ENCODE measurements around the gene THBS2.

Gene THBS2

DNA sequence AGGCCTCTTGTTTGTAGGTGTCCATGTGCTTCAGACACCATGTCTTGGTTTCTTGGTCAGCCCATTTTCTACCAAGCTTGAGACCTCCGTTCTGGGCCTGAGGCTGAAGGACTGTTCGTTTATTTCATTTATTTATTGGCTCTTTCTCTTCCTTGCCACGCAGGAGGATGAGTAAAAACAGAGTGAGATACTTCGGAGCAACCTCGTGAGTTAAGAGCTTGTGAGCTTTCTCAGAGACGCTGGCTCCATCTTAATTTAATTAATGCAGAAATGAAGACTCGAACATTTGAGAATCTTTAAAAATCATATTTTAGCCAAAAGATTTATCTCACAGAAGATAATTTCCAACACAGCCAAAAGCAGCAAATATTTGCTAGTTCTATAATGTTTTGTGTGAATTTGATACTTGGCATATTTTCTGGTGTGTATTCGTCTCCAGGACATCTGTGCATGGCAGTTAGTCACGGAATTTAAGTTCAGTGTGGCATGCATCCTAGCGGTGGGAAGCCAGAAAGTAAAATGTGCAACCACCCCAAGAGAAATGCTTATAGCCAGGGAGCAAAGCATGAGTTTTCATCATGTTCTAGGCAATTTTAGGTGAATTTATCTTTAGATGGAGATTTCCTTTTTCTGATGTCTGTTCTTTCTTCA lies 76.0 kb downstream of the THBS2 start:
- H3K36me3 ChIP-seq (ENCODE audit: control insufficient read depth in 1 of 2, insufficient read depth in 2 of 2, low read length in 2 of 2) = no peaks in the 10 kb centered on the region
- no peak overlapping the region for H3K9ac ChIP-seq (ENCODE audit: low read depth in 1 of 2, low read length in 2 of 2)
- H3K27me3 ChIP-seq (ENCODE audit: control insufficient read depth in 1 of 2, insufficient read depth in 2 of 2, low read length in 2 of 2) = no peaks in the 10 kb centered on the region
- no peaks in the 10 kb centered on the region for H3K4me1 ChIP-seq (ENCODE audit: control insufficient read depth in 1 of 2, insufficient read depth in 2 of 2, low read length in 2 of 2)
- H3K27ac ChIP-seq (ENCODE audit: low read depth, low read length) = no peak overlapping the region
- H3K9me3 ChIP-seq (ENCODE audit: control insufficient read depth in 1 of 2, low read length in 2 of 2) = no peaks in the 10 kb centered on the region
- no peak overlapping the region for H3K4me3 ChIP-seq (ENCODE audit: low read depth in 1 of 2, low read length in 2 of 2)

DNA sequence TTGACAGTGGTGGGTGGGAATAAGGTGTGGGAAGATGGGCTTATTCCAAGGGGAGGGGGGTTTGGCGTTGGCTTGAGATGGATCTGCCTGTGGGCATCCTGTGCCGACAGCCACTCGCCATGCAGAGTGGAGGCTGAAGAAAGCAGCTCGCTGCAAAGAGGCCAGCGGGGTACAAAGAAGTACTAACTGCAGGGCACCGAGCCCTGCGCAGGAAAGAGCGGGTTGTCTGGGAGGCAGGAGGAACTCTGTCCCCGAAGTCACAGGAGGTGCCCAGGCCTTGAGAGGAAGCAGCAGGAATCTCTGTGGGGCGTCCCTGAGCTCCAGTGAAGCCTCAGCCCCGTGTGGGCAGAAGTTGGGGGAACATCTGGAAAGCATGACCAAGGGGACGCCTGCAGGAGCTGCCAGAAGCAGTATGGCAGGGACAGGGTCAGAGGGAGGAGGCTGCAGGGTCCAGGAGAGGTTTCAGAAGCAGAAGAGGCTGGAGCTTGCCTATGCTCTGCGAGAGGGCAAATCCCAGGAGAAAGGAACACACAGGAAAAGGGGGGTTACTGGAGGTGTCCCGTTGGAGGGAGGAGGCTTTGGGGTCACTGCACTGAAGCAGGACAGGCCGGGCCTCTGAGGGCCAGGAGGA lies 77.2 kb downstream of the THBS2 start:
- Histone ChIP-seq H3K4me1 (ENCODE audit: control insufficient read depth in 1 of 2, insufficient read depth in 2 of 2, low read length in 2 of 2) (no peaks in the 10 kb centered on the region), H3K4me3 (ENCODE audit: low read depth in 1 of 2, low read length in 2 of 2) (no peak overlapping the region), H3K36me3 (ENCODE audit: control insufficient read depth in 1 of 2, insufficient read depth in 2 of 2, low read length in 2 of 2) (no peaks in the 10 kb centered on the region), H3K9me3 (ENCODE audit: control insufficient read depth in 1 of 2, low read length in 2 of 2) (no peaks in the 10 kb centered on the region), H3K27me3 (ENCODE audit: control insufficient read depth in 1 of 2, insufficient read depth in 2 of 2, low read length in 2 of 2) (no peaks in the 10 kb centered on the region), H3K9ac (ENCODE audit: low read depth in 1 of 2, low read length in 2 of 2) (no peak overlapping the region), H3K27ac (ENCODE audit: low read depth, low read length) (no peak overlapping the region)

DNA sequence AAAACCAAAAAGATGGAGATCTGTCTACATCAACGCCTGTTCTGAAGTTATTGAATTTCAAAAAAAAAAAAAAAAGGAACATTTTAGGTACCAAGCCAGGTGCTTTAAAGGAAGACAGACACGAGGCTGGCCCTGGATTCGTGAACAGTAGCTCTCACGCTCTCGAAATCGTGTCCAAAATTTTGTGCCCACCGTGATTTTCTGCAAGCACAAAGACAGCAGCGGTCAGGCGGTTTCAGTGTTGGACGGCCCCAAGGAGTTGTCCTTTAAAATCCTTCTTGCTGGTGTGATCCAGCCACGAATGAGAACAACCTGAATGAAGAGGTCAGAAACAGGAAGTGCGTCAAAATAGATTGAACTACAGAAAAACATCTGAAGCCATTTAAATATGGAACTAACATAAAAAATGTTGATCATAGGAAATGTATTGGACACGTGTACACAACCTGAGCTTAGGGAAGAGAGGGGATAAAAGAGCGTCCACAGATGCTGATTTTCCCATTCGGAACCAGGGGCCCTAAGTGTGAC lies 78.2 kb downstream of the THBS2 start:
- H3K36me3 ChIP-seq (ENCODE audit: control insufficient read depth in 1 of 2, insufficient read depth in 2 of 2, low read length in 2 of 2) = no peaks in the 10 kb centered on the region
- H3K9me3 ChIP-seq (ENCODE audit: control insufficient read depth in 1 of 2, low read length in 2 of 2) = no peaks in the 10 kb centered on the region
- H3K4me3 ChIP-seq (ENCODE audit: low read depth in 1 of 2, low read length in 2 of 2) = no peak overlapping the region
- H3K27ac ChIP-seq (ENCODE audit: low read depth, low read length) = no peak overlapping the region
- no peaks in the 10 kb centered on the region for H3K4me1 ChIP-seq (ENCODE audit: control insufficient read depth in 1 of 2, insufficient read depth in 2 of 2, low read length in 2 of 2)
- H3K9ac ChIP-seq (ENCODE audit: low read depth in 1 of 2, low read length in 2 of 2) = no peak overlapping the region
- H3K27me3 ChIP-seq (ENCODE audit: control insufficient read depth in 1 of 2, insufficient read depth in 2 of 2, low read length in 2 of 2) = no peaks in the 10 kb centered on the region

DNA sequence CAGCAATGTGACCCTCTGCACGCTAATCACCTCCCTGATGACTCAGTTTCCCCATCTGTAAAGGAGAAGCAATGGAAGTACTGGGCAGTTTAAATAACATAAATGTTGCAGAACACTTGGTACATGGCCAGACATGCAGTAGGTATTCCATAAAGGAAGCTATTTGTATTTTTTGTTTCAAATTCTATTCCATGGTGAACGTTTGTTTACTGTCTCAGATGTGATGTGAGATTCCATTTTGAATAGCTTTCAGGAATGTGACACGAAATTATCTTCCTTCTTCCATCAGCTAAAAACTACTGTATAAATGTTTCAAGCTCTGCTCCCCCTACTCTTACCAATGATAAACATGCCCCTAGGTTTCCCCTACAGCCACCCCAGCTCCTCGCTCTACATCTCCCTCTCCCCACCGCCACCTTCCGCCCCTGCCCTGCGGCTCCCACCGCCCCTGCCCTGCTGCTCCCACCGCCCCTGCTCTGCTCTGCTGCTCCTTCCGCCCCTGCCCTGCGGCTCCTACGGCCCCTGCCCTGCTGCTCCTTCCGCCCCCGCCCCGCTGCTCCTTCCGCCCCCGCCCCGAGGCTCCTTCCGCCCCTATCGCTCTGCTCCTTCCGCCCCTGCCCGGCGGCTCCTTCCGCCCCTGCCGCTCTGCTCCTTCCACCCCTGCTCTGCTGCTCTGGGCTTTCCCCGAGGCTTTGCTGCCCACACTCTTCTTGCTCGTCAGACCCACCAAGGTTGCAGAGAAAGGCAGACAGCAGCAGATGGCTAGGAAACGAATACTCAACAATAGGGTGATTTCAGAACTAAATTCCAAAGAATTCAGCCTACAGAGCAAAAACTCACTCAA lies 78.9 kb downstream of the THBS2 start:
- no peak overlapping the region for H3K9ac ChIP-seq (ENCODE audit: low read depth in 1 of 2, low read length in 2 of 2)
- no peak overlapping the region for H3K4me3 ChIP-seq (ENCODE audit: low read depth in 1 of 2, low read length in 2 of 2)
- no peak overlapping the region for H3K27ac ChIP-seq (ENCODE audit: low read depth, low read length)
- no peaks in the 10 kb centered on the region for H3K4me1 ChIP-seq (ENCODE audit: control insufficient read depth in 1 of 2, insufficient read depth in 2 of 2, low read length in 2 of 2)
- no peaks in the 10 kb centered on the region for H3K36me3 ChIP-seq (ENCODE audit: control insufficient read depth in 1 of 2, insufficient read depth in 2 of 2, low read length in 2 of 2)
- H3K27me3 ChIP-seq (ENCODE audit: control insufficient read depth in 1 of 2, insufficient read depth in 2 of 2, low read length in 2 of 2) = no peaks in the 10 kb centered on the region
- no peaks in the 10 kb centered on the region for H3K9me3 ChIP-seq (ENCODE audit: control insufficient read depth in 1 of 2, low read length in 2 of 2)

DNA sequence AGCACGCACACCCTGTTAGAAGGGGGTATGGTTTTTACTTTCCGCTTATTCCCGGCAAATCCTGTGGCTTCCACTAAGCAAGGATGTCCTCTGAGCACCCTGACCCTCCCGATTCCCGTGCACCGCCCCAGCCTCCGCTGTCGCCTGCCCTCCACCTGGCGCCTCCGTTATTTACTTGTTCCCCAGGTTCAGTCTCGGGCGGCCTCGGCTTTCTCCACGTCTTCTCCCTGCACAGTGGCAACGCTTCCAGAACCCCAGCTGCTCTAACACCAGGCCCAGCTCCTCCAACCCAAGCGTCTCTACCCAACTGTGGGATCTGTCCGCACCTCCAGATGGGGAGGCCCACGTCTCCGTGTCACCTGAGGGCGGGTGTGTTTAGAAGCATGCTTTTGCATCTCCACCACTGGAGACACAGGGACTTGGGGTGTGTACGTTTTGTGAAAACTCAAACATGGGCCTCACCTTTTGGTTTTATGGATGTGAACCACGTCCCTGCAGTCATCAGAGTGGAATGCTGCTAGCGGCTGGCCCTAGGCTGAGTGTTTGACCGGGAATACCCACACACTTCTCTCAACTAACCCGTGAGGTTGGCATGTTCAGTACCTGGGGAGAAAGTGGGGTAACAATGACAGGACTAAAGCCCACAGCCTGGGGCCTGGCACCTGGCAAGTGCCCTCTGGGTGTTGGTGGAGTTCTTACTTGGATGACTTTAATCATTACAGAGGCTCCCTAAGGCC lies 79.9 kb downstream of the THBS2 start:
- no peaks in the 10 kb centered on the region for H3K9me3 ChIP-seq (ENCODE audit: control insufficient read depth in 1 of 2, low read length in 2 of 2)
- no peaks in the 10 kb centered on the region for H3K27me3 ChIP-seq (ENCODE audit: control insufficient read depth in 1 of 2, insufficient read depth in 2 of 2, low read length in 2 of 2)
- H3K36me3 ChIP-seq (ENCODE audit: control insufficient read depth in 1 of 2, insufficient read depth in 2 of 2, low read length in 2 of 2) = no peaks in the 10 kb centered on the region
- no peak overlapping the region for H3K27ac ChIP-seq (ENCODE audit: low read depth, low read length)
- H3K4me1 ChIP-seq (ENCODE audit: control insufficient read depth in 1 of 2, insufficient read depth in 2 of 2, low read length in 2 of 2) = no peaks in the 10 kb centered on the region
- no peak overlapping the region for H3K9ac ChIP-seq (ENCODE audit: low read depth in 1 of 2, low read length in 2 of 2)
- H3K4me3 ChIP-seq (ENCODE audit: low read depth in 1 of 2, low read length in 2 of 2) = no peak overlapping the region

DNA sequence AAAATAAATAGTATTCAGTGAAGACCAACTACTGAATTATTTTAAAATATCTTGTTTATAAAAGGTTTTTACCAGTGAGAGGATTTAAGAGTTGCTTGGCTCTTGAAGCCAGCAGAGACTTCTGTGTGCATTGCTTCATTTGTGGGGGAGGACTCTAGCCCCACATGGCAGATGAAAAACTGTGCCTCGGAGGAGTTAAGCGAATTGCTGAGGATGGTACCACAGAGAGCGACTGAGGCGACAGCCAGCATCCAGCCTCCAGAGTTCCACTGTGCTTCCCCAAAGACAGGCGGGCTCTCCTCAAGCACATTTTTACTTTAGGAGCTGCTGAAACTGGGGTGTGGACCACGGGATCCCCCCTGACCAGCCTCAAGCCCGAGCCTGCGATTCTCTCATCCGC lies 80.7 kb downstream of the THBS2 start:
- Histone ChIP-seq H3K4me1 (ENCODE audit: control insufficient read depth in 1 of 2, insufficient read depth in 2 of 2, low read length in 2 of 2) (no peaks in the 10 kb centered on the region), H3K36me3 (ENCODE audit: control insufficient read depth in 1 of 2, insufficient read depth in 2 of 2, low read length in 2 of 2) (no peaks in the 10 kb centered on the region), H3K9ac (ENCODE audit: low read depth in 1 of 2, low read length in 2 of 2) (no peak overlapping the region), H3K27ac (ENCODE audit: low read depth, low read length) (no peak overlapping the region), H3K4me3 (ENCODE audit: low read depth in 1 of 2, low read length in 2 of 2) (no peak overlapping the region), H3K9me3 (ENCODE audit: control insufficient read depth in 1 of 2, low read length in 2 of 2) (no peaks in the 10 kb centered on the region), H3K27me3 (ENCODE audit: control insufficient read depth in 1 of 2, insufficient read depth in 2 of 2, low read length in 2 of 2) (no peaks in the 10 kb centered on the region)

DNA sequence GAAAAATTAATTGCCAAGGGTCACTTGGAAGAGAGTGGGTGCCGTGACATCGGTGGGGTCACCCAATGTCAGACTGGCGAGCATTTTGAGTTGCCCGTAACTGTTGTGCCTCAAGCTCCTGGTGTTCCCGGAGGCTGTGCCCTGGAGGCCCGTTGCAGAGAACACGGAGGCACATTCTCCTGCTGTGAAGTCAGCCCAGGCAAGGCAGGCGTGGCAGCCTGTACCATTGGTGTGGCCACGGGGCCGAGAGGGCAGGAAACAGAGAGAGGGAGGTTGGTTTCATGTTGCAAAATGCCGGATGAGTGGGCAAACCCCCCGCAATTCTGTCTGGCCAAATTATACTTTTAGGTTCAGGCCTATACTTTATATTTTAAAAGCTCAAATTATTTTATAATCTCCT lies 81.2 kb downstream of the THBS2 start:
- H3K9me3 ChIP-seq (ENCODE audit: control insufficient read depth in 1 of 2, low read length in 2 of 2) = no peaks in the 10 kb centered on the region
- no peak overlapping the region for H3K9ac ChIP-seq (ENCODE audit: low read depth in 1 of 2, low read length in 2 of 2)
- H3K27me3 ChIP-seq (ENCODE audit: control insufficient read depth in 1 of 2, insufficient read depth in 2 of 2, low read length in 2 of 2) = no peaks in the 10 kb centered on the region
- no peak overlapping the region for H3K27ac ChIP-seq (ENCODE audit: low read depth, low read length)
- no peaks in the 10 kb centered on the region for H3K4me1 ChIP-seq (ENCODE audit: control insufficient read depth in 1 of 2, insufficient read depth in 2 of 2, low read length in 2 of 2)
- no peaks in the 10 kb centered on the region for H3K36me3 ChIP-seq (ENCODE audit: control insufficient read depth in 1 of 2, insufficient read depth in 2 of 2, low read length in 2 of 2)
- H3K4me3 ChIP-seq (ENCODE audit: low read depth in 1 of 2, low read length in 2 of 2) = no peak overlapping the region

DNA sequence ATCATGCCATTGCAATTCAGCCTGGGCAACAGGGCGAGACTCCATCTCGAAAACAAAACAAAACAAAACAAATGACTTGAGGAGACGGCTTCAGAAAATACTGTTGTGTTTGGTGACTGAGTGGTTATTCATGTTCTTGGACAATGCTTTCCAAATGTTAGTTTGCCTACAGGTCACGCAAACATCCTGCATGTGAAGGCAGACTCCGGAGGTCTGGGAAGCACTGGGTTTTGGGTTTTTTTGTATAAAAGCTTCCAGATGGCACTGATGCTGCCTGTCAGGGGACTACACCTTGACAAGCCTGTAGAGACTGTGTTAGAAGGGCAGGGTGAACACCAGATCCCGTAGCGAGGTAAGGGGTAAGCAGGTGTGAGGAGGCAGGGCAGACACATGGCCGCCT lies 81.7 kb downstream of the THBS2 start:
- no peak overlapping the region for H3K4me3 ChIP-seq (ENCODE audit: low read depth in 1 of 2, low read length in 2 of 2)
- H3K27ac ChIP-seq (ENCODE audit: low read depth, low read length) = no peak overlapping the region
- H3K36me3 ChIP-seq (ENCODE audit: control insufficient read depth in 1 of 2, insufficient read depth in 2 of 2, low read length in 2 of 2) = no peaks in the 10 kb centered on the region
- no peak overlapping the region for H3K9ac ChIP-seq (ENCODE audit: low read depth in 1 of 2, low read length in 2 of 2)
- no peaks in the 10 kb centered on the region for H3K4me1 ChIP-seq (ENCODE audit: control insufficient read depth in 1 of 2, insufficient read depth in 2 of 2, low read length in 2 of 2)
- H3K27me3 ChIP-seq (ENCODE audit: control insufficient read depth in 1 of 2, insufficient read depth in 2 of 2, low read length in 2 of 2) = no peaks in the 10 kb centered on the region
- no peaks in the 10 kb centered on the region for H3K9me3 ChIP-seq (ENCODE audit: control insufficient read depth in 1 of 2, low read length in 2 of 2)

DNA sequence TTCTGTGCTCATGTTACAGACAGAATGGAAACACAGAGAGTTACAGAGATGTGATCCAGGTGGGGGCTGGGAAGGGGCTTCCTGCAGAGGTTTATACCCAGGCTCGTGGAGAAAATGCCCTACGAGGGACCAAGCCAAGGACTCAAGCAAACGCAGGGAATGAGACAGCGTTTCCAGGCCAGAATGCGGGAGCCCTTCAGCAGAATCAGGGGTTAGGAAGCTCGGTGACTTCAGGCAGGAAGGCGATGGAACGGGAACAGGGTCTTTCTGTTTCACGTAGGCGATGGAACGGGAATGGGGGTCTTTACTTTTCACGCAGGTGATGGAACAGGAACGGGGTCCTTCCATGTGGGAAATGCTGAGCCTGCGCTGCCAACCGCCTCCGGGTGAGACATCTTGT lies 82.6 kb downstream of the THBS2 start:
- no peak overlapping the region for H3K4me3 ChIP-seq (ENCODE audit: low read depth in 1 of 2, low read length in 2 of 2)
- no peaks in the 10 kb centered on the region for H3K36me3 ChIP-seq (ENCODE audit: control insufficient read depth in 1 of 2, insufficient read depth in 2 of 2, low read length in 2 of 2)
- no peak overlapping the region for H3K27ac ChIP-seq (ENCODE audit: low read depth, low read length)
- H3K9ac ChIP-seq (ENCODE audit: low read depth in 1 of 2, low read length in 2 of 2) = no peak overlapping the region
- no peaks in the 10 kb centered on the region for H3K9me3 ChIP-seq (ENCODE audit: control insufficient read depth in 1 of 2, low read length in 2 of 2)
- no peaks in the 10 kb centered on the region for H3K27me3 ChIP-seq (ENCODE audit: control insufficient read depth in 1 of 2, insufficient read depth in 2 of 2, low read length in 2 of 2)
- no peaks in the 10 kb centered on the region for H3K4me1 ChIP-seq (ENCODE audit: control insufficient read depth in 1 of 2, insufficient read depth in 2 of 2, low read length in 2 of 2)

DNA sequence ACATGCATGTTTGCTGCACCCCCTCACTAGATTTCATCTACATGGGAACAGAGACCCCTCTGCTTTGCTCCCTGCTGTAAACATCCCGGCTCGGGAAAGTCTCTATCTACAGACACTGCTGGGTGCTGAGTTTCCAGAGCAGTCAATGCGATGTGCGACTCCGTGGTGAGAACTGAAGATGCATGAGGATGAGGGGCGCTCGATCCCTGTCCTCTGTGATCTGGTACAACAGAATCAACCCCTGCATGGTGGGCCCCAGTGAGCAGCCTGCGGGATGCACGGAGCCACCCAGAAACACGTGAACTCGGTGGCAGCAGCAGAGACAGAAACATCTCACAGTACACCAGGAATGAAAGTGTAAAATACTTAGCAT lies 83.1 kb downstream of the THBS2 start:
- H3K9ac ChIP-seq (ENCODE audit: low read depth in 1 of 2, low read length in 2 of 2) = no peak overlapping the region
- H3K27me3 ChIP-seq (ENCODE audit: control insufficient read depth in 1 of 2, insufficient read depth in 2 of 2, low read length in 2 of 2) = no peaks in the 10 kb centered on the region
- H3K27ac ChIP-seq (ENCODE audit: low read depth, low read length) = no peak overlapping the region
- H3K4me1 ChIP-seq (ENCODE audit: control insufficient read depth in 1 of 2, insufficient read depth in 2 of 2, low read length in 2 of 2) = no peaks in the 10 kb centered on the region
- no peak overlapping the region for H3K4me3 ChIP-seq (ENCODE audit: low read depth in 1 of 2, low read length in 2 of 2)
- H3K36me3 ChIP-seq (ENCODE audit: control insufficient read depth in 1 of 2, insufficient read depth in 2 of 2, low read length in 2 of 2) = no peaks in the 10 kb centered on the region
- H3K9me3 ChIP-seq (ENCODE audit: control insufficient read depth in 1 of 2, low read length in 2 of 2) = no peaks in the 10 kb centered on the region
